Keratinocyte (primary cell): Measurements from ENCODE around the gene ZNF76. TPM values are rescaled to one million over a fixed set of nuclear protein-coding genes. Genes with fewer than 3 reads are reported as not detected.

Source experiments
- DNase-seq: peaks from one replicate; pipeline ENCODE4 v3.0.0-alpha.2; 2011; ENCODE audit warnings: low read depth, missing footprints, low spot score
- FAIRE-seq: peaks from 2 replicates; lab custom pipeline; 2011; peaks lifted over from hg19 to GRCh38; lab: Jason Lieb, UNC
- H2AFZ ChIP-seq: 2 replicates; pipeline ENCODE4 v1.6.0; 2012; ENCODE audit warnings: low read length, control low read depth, inconsistent platforms; ENCODE audit not compliant: control insufficient read depth
- H3K27ac ChIP-seq: 2 replicates; pipeline ENCODE4 v1.5.1; 2011; ENCODE audit warnings: low read length; ENCODE audit not compliant: control insufficient read depth, insufficient read depth
- H3K27me3 ChIP-seq: 3 replicates; pipeline ENCODE4 v1.6.0; 2011; ENCODE audit warnings: low read length; ENCODE audit not compliant: control insufficient read depth, insufficient read depth; ENCODE audit errors: extremely low read depth
- H3K36me3 ChIP-seq, 2 experiments: 2 replicates in 1 of 2; 3 replicates in 1 of 2; pipeline ENCODE4 v1.5.1; 2011; ENCODE audit warnings: low read length in 2 of 2, mild to moderate bottlenecking in 1 of 2; ENCODE audit not compliant: control insufficient read depth in 2 of 2, insufficient read depth in 2 of 2; ENCODE audit errors: extremely low read depth in 1 of 2
- H3K4me1 ChIP-seq: 3 replicates; pipeline ENCODE4 v1.5.1; 2011; ENCODE audit warnings: low read length; ENCODE audit not compliant: control insufficient read depth, insufficient read depth; ENCODE audit errors: extremely low read depth
- H3K4me2 ChIP-seq: 3 replicates; pipeline ENCODE4 v1.6.0; 2011; ENCODE audit warnings: low read depth, low read length; ENCODE audit not compliant: control insufficient read depth, insufficient read depth; ENCODE audit errors: extremely low read depth
- H3K4me3 ChIP-seq, 3 experiments: fragments of 200-600 bp in 1 of 3; sonication (generic) in 1 of 3; 2 replicates in 2 of 3; 3 replicates in 1 of 3; pipeline ENCODE4 v1.5.1; 2011 to 2016; ENCODE audit warnings: low read length in 3 of 3, mild to moderate bottlenecking in 3 of 3, control low read depth in 2 of 3, inconsistent platforms in 1 of 3, low read depth in 1 of 3, mixed read lengths in 1 of 3, mixed run types in 1 of 3, moderate library complexity in 1 of 3; ENCODE audit not compliant: control insufficient read depth in 2 of 3, insufficient read depth in 2 of 3; ENCODE audit errors: extremely low read depth in 1 of 3
- H3K79me2 ChIP-seq: 2 replicates; pipeline ENCODE4 v1.6.0; 2012; ENCODE audit warnings: low read length; ENCODE audit not compliant: control insufficient read depth, insufficient read depth
- H3K9ac ChIP-seq: 3 replicates; pipeline ENCODE4 v1.6.0; 2011; ENCODE audit warnings: low read length; ENCODE audit not compliant: control insufficient read depth, insufficient read depth; ENCODE audit errors: extremely low read depth
- H3K9me1 ChIP-seq: 3 replicates; pipeline ENCODE4 v1.6.0; 2011; ENCODE audit warnings: low read length; ENCODE audit not compliant: control insufficient read depth, insufficient read depth; ENCODE audit errors: extremely low read depth
- H3K9me3 ChIP-seq: 2 replicates; pipeline ENCODE4 v1.5.1; 2012; ENCODE audit warnings: low read depth, low read length; ENCODE audit not compliant: control insufficient read depth
- H4K20me1 ChIP-seq: 3 replicates; pipeline ENCODE4 v1.6.0; 2011; ENCODE audit warnings: low read length; ENCODE audit not compliant: control insufficient read depth, insufficient read depth; ENCODE audit errors: extremely low read depth
- EZH2 ChIP-seq: IDR thresholded peaks from one replicate; pipeline ENCODE4 v1.6.1; 2012; ENCODE audit warnings: inconsistent platforms, mild to moderate bottlenecking, low read length, moderate library complexity
- dilution Hi-C: fragments of 300-500 bp; cut with MboI; formaldehyde crosslinking; loops from one replicate; pipeline ENCODE4 v1.7.0; 2020; ENCODE audit warnings: low sequenced_read_pairs; ENCODE audit not compliant: extremely low pct_ligation_motif_present
- polyA plus RNA-seq, 5 experiments: library from polyadenylated mRNA; depleted of rRNA in 3 of 5; stranded (reverse) in 3 of 5; stranded (forward) in 1 of 5; unstranded in 1 of 5; fragments of >200 nt; gene quantifications; 1 replicate in 1 of 5; 2 replicates in 3 of 5; 3 replicates in 1 of 5; pipeline versions ENCODE4 v1.2.1 to v1.2.3, GENCODE V29; 2011 to 2012; ENCODE audit warnings: missing spikeins in 2 of 5, low read depth in 1 of 5, low replicate concordance in 1 of 5
- TF ChIP-seq, protein P1 (sequence below), 3 experiments: IDR thresholded peaks in 1 of 3; conservative IDR thresholded peaks in 1 of 3; optimal IDR thresholded peaks in 1 of 3; 2 replicates in 2 of 3; 3 replicates in 1 of 3; pipeline versions ENCODE3 to v1.5.1; 2011; ENCODE audit warnings: low read length in 3 of 3, mild to moderate bottlenecking in 3 of 3, moderate library complexity in 2 of 3, control low read depth in 1 of 3, inconsistent platforms in 1 of 3; ENCODE audit not compliant: insufficient read depth in 2 of 3; ENCODE audit errors: extremely low read depth in 1 of 3

ZNF76 gene
- polyA plus RNA-seq, 1 donor (not counting 4 experiments of a cell fraction or from before 2014, with no cell fraction given): 7.2 TPM

DNA sequence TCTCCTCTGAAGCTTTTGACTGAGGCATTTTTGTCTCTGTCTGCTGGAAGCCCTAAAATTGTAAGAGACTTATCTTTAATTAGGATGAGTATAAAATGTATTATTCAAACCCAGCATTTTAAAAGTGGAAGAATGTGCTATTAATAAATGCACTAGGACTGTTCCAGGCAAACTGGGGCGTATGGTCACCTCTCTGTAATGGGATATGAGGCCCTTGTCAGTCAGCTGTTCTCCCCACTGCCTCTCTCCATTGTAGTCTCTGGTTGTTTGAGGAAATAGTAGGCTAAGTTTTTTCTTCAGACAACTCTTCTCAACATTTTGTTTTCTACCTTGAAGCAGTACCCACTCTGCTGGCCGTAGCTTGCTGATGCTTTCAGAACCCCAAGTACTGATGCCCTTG, 23.8 kb downstream of the ZNF76 start:
- dilution Hi-C loops: no loop called here
- H3K4me1 ChIP-seq: no peaks in the 10 kb centered on the region
- H3K9me3 ChIP-seq: no peaks in the 10 kb centered on the region
- H3K9me1 ChIP-seq: no peaks in the 10 kb centered on the region
- TF ChIP-seq, protein P1, sequence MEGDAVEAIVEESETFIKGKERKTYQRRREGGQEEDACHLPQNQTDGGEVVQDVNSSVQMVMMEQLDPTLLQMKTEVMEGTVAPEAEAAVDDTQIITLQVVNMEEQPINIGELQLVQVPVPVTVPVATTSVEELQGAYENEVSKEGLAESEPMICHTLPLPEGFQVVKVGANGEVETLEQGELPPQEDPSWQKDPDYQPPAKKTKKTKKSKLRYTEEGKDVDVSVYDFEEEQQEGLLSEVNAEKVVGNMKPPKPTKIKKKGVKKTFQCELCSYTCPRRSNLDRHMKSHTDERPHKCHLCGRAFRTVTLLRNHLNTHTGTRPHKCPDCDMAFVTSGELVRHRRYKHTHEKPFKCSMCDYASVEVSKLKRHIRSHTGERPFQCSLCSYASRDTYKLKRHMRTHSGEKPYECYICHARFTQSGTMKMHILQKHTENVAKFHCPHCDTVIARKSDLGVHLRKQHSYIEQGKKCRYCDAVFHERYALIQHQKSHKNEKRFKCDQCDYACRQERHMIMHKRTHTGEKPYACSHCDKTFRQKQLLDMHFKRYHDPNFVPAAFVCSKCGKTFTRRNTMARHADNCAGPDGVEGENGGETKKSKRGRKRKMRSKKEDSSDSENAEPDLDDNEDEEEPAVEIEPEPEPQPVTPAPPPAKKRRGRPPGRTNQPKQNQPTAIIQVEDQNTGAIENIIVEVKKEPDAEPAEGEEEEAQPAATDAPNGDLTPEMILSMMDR (optimal IDR thresholded peaks at IDR 0.05 in 1 of 3, IDR thresholded peaks at IDR 0.05 in 1 of 3, conservative IDR thresholded peaks at IDR 0.05 in 1 of 3; ENCODE audit: extremely low read depth in 1 of 3, insufficient read depth in 2 of 3, low read length in 3 of 3): no peak
- TF ChIP-seq EZH2: no peak
- no peak overlapping the region for H3K27ac ChIP-seq
- H2AFZ ChIP-seq: no peak overlapping the region
- no peaks in the 10 kb centered on the region for H3K27me3 ChIP-seq
- no peak overlapping the region for H3K9ac ChIP-seq
- DNase-seq: no peak
- no peaks in the 10 kb centered on the region for H3K79me2 ChIP-seq
- H3K4me2 ChIP-seq: no peak overlapping the region
- peaks cover 3 to 13% of the 10 kb centered on the region in 2 experiments for H3K36me3 ChIP-seq
- no peak for FAIRE-seq
- H4K20me1 ChIP-seq: no peaks in the 10 kb centered on the region
- H3K4me3 ChIP-seq: no peak overlapping the region

DNA sequence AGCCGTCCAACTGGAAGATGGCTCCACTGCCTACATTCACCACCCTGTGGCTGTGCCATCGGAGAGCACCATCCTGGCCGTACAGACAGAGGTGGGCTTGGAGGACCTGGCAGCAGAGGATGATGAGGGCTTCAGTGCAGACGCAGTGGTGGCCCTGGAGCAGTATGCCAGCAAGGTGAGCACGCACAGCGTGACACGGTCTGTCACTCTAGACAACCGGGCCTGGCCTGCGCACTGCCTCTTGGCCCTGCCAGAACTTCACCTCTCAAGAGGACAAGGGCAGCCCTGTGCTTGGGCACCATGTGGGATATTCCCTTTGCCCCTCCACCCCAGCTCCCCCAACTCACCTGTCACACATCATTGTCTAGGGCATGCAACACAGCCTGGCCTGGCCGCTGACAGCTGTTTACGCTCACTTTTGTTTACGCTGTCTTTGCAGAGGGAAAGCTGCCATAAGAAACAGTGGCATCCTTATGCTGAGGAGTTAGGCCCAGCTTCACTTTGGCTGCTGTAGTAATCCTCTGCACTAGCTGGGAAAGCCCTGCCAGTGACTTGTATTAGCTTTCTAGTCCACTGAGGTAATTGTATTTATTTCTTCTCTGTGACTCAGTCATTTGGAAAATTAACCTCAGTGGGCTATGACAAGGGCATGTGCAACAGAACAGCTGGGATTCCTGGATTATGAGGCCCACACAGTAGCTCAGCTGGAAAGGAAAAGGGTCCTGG, 28.3 kb downstream of the ZNF76 start:
- no peak overlapping the region for H3K4me2 ChIP-seq
- TF ChIP-seq, protein P1 (optimal IDR thresholded peaks at IDR 0.05 in 1 of 3, IDR thresholded peaks at IDR 0.05 in 1 of 3, conservative IDR thresholded peaks at IDR 0.05 in 1 of 3; ENCODE audit: extremely low read depth in 1 of 3, insufficient read depth in 2 of 3, low read length in 3 of 3): no peak
- no peak for TF ChIP-seq EZH2
- peaks cover 5% of the 10 kb centered on the region for H3K4me1 ChIP-seq
- H4K20me1 ChIP-seq: no peaks in the 10 kb centered on the region
- H2AFZ ChIP-seq: no peak overlapping the region
- H3K9me1 ChIP-seq: no peaks in the 10 kb centered on the region
- DNase-seq (no peak), FAIRE-seq (no peak)
- dilution Hi-C loops: no loop called here
- H3K4me3 ChIP-seq: no peak overlapping the region
- H3K27ac ChIP-seq: no peak overlapping the region
- peaks cover 8 to 22% of the 10 kb centered on the region in 2 experiments for H3K36me3 ChIP-seq
- no peaks in the 10 kb centered on the region for H3K9me3 ChIP-seq
- H3K27me3 ChIP-seq: no peaks in the 10 kb centered on the region
- no peak overlapping the region for H3K9ac ChIP-seq
- no peaks in the 10 kb centered on the region for H3K79me2 ChIP-seq
